MCF 10A (cell line): ENCODE measurements around the gene OR56B4. TPM values are rescaled to one million over a fixed set of nuclear protein-coding genes. Genes with fewer than 3 reads are reported as not detected.
"Not testable (repeated sequence)": the region's sequence is repeated elsewhere in the genome, so short reads cannot be mapped to it uniquely, and the experiment has no call there.

Source experiments
- BruUV-seq: library from RNA; stranded (reverse); fragments of 400-500 nt; replicated peaks from 2 replicates; lab custom pipeline; 2021; lab: Mats Ljungman, UMichigan
- CTCF ChIA-PET: fragments of 300-600 bp; sonication (Branson Sonifier 250); formaldehyde crosslinking; extraction: SDS; loops from one replicate; lab custom pipeline; 2021; ENCODE audit warnings: antibody characterized with exemption, inconsistent platforms; lab: Yijun Ruan, JAX
- POLR2A ChIA-PET: fragments of 300-600, 350-650 bp; sonication (Branson Sonifier 250); formaldehyde crosslinking; extraction: SDS; loops from one replicate; lab custom pipeline; 2020; ENCODE audit warnings: antibody characterized with exemption, inconsistent platforms; lab: Yijun Ruan, JAX
- DNase-seq: peaks from one replicate; pipeline ENCODE4 v3.0.0-alpha.2; 2018; ENCODE audit not compliant: unreplicated experiment
- H3K27ac Mint-ChIP-seq: one replicate; pipeline ENCODE4 v1.8.0; 2022; ENCODE audit warnings: mild to moderate bottlenecking, low read depth, mixed read lengths; ENCODE audit not compliant: unreplicated experiment
- H3K27me3 Mint-ChIP-seq: one replicate; pipeline ENCODE4 v1.8.0; 2022; ENCODE audit warnings: mixed read lengths; ENCODE audit not compliant: insufficient read depth, unreplicated experiment
- H3K36me3 Mint-ChIP-seq: one replicate; pipeline ENCODE4 v1.8.0; 2022; ENCODE audit warnings: mild to moderate bottlenecking, moderate library complexity, mixed read lengths; ENCODE audit not compliant: insufficient read depth, unreplicated experiment
- H3K4me1 Mint-ChIP-seq: one replicate; pipeline ENCODE4 v1.8.0; 2022; ENCODE audit warnings: mixed read lengths; ENCODE audit not compliant: insufficient read depth, unreplicated experiment
- H3K4me3 Mint-ChIP-seq: one replicate; pipeline ENCODE4 v1.8.0; 2022; ENCODE audit warnings: mild to moderate bottlenecking, moderate library complexity, mixed read lengths; ENCODE audit not compliant: unreplicated experiment
- H3K9me3 Mint-ChIP-seq: one replicate; pipeline ENCODE4 v1.8.0; 2022; ENCODE audit warnings: mixed read lengths; ENCODE audit not compliant: unreplicated experiment
- intact Hi-C: fragments of 100-400 bp; cut with micrococcal nuclease; formaldehyde crosslinking; loops from 2 replicates; pipeline ENCODE4 v1.14.1; 2022
- total RNA-seq: library from RNA; stranded (reverse); gene quantifications from 2 replicates; pipeline ENCODE4 v1.2.3, GENCODE V29; 2022
- TF ChIP-seq, protein P1 (sequence below): fragments of 200-600 bp; IDR thresholded peaks from one replicate; pipeline ENCODE4 v1.8.0; 2022; ENCODE audit warnings: antibody characterized with exemption, mild to moderate bottlenecking; ENCODE audit not compliant: unreplicated experiment

The OR56B4 gene
- total RNA-seq, 1 experiment from 2014 or later = not detected

DNA sequence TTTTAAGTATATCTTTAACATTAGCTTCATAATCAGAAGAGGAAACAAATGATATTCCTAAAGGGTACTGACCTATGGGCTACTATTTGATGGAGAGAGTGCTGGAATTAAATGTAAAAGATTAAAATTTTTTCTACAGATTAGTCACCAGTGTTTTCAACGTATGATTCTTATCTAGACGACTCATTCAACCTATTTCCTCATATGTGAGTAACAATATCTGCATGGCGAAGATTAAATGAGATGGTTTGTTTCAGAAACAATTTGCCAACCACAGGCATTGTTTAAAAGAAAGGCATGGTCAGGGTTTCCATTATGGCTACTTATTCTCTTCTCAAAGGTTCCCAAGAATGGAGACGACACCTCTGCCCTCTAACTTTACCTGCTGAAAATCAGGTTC is 20.4 kb downstream of the OR56B4 start:
- CTCF ChIA-PET = no interaction called here
- Mint-ChIP-seq H3K27ac (no peak overlapping the region), H3K4me1 (no peaks in the 10 kb centered on the region), H3K36me3 (no peaks in the 10 kb centered on the region), H3K9me3 (no peaks in the 10 kb centered on the region), H3K27me3 (no peaks in the 10 kb centered on the region), H3K4me3 (no peak overlapping the region)
- intact Hi-C loops = no loop called here
- POLR2A ChIA-PET = no interaction called here
- BruUV-seq = no TSS peak
- TF ChIP-seq, protein P1, sequence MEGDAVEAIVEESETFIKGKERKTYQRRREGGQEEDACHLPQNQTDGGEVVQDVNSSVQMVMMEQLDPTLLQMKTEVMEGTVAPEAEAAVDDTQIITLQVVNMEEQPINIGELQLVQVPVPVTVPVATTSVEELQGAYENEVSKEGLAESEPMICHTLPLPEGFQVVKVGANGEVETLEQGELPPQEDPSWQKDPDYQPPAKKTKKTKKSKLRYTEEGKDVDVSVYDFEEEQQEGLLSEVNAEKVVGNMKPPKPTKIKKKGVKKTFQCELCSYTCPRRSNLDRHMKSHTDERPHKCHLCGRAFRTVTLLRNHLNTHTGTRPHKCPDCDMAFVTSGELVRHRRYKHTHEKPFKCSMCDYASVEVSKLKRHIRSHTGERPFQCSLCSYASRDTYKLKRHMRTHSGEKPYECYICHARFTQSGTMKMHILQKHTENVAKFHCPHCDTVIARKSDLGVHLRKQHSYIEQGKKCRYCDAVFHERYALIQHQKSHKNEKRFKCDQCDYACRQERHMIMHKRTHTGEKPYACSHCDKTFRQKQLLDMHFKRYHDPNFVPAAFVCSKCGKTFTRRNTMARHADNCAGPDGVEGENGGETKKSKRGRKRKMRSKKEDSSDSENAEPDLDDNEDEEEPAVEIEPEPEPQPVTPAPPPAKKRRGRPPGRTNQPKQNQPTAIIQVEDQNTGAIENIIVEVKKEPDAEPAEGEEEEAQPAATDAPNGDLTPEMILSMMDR = no peak
- no peak for DNase-seq

DNA sequence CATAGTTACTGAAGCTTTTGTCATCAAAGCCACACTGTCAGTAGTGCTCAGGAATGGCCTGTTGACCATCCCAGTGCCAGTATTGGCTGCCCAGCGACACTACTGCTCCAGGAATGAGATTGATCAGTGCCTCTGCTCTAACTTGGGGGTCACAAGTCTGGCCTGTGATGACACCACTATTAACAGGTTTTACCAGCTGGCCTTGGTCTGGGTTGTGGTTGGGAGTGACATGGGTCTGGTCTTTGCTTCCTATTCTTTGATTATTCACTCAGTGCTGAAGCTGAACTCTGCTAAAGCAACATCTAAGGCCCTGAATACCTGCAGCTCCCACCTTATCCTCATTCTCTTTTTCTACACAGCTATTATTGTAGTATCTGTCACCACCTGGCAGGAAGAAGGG is 21.5 kb downstream of the OR56B4 start:
- no peaks in the 10 kb centered on the region for H3K4me1 Mint-ChIP-seq
- no peaks in the 10 kb centered on the region for H3K27me3 Mint-ChIP-seq
- DNase-seq = no peak
- no peaks in the 10 kb centered on the region for H3K9me3 Mint-ChIP-seq
- ChIA-PET POLR2A (no interaction called here), CTCF (no interaction called here)
- H3K36me3 Mint-ChIP-seq = no peaks in the 10 kb centered on the region
- H3K4me3 Mint-ChIP-seq = no peak overlapping the region
- BruUV-seq = no TSS peak
- intact Hi-C loops = no loop called here
- TF ChIP-seq, protein P1 = no peak
- no peak overlapping the region for H3K27ac Mint-ChIP-seq

DNA sequence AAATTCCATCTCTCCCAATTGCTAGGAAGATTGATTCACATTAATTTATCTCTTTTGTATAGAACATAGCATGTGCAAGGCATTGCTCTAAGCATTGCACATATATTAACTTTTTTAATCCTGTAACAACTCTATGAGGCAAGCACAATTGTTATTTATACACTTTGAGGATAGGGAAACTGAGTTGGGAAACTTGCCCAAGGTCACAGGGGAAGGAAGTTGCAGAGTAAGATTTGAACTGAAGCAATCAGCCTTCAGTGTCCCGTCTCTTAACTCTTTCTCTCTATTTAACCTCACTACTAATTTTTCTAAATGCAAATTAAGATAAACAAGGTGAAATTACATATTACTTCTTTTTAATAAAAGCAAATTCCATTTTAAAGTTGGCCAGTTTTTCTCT is 22.2 kb downstream of the OR56B4 start:
- Mint-ChIP-seq H3K9me3 (no peaks in the 10 kb centered on the region), H3K27ac (no peak overlapping the region), H3K4me1 (no peaks in the 10 kb centered on the region), H3K27me3 (peaks cover 4% of the 10 kb centered on the region), H3K36me3 (no peaks in the 10 kb centered on the region), H3K4me3 (no peak overlapping the region)
- intact Hi-C loops = no loop called here
- ChIA-PET CTCF (no interaction called here), POLR2A (no interaction called here)
- no TSS peak for BruUV-seq
- DNase-seq = no peak
- TF ChIP-seq, protein P1 = no peak

DNA sequence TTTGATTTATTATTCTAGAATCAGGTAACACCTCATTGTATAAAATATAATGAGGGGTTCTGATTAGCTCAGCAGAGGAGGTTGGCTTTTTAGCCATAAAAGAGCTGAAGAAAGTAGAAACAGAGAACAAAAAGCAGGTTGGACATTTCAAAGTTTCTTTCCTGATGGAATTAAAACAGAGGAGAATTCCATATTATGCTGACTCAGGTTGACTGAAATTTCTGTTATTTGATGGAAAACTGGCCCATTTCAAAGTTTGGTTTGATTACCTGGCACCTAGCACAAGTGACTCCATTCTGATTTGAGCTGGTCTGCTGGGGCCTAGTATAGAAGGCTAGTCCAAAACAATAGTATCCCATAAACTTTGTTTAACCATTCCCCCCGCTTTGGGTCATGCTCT is 24.9 kb downstream of the OR56B4 start:
- Mint-ChIP-seq H3K36me3 (no peaks in the 10 kb centered on the region), H3K4me1 (no peaks in the 10 kb centered on the region), H3K4me3 (no peak overlapping the region), H3K9me3 (no peaks in the 10 kb centered on the region), H3K27ac (no peak overlapping the region), H3K27me3 (peaks cover 25% of the 10 kb centered on the region)
- TF ChIP-seq, protein P1 = no peak
- no peak for DNase-seq
- intact Hi-C loops = no loop called here
- CTCF ChIA-PET = no interaction called here
- no TSS peak for BruUV-seq
- POLR2A ChIA-PET = no interaction called here

DNA sequence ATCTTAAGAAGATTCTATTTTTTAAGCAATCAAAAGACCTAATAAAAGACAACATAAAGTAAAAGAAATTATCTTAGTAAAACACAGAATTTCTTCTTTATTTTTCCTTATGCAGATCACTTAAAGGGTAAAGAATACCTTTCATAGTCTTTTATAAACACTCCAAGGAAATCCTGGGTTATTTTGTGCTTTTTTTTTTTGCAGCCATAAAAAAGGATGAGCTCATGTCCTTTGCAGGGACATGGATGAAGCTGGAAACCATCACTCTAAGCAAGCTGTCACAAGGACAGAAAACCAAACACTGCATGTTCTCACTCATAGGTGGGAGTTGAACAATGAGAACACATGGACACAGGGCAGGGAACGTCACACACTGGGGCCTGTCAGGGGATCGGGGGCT is 28.5 kb downstream of the OR56B4 start:
- CTCF ChIA-PET, POLR2A ChIA-PET, intact Hi-C loops, H3K4me1 Mint-ChIP-seq, BruUV-seq, DNase-seq, H3K36me3 Mint-ChIP-seq, H3K27ac Mint-ChIP-seq, H3K4me3 Mint-ChIP-seq, H3K9me3 Mint-ChIP-seq: not testable (repeated sequence)
- peaks cover 44% of the 10 kb centered on the region for H3K27me3 Mint-ChIP-seq
